Measurements from ENCODE around the gene AFG1L.
"Not testable (repeated sequence)": the region's sequence is repeated elsewhere in the genome, so short reads cannot be mapped to it uniquely, and the experiment has no call there.

AFG1L gene

GRCh38 chr6:108407904-108408827, 113.3 kb downstream of the AFG1L start:
- DNase-seq (ENCODE audit: extremely low read depth in 1 of 2, low read depth in 1 of 2) = no peak

- DNase-seq (ENCODE audit: extremely low read depth in 1 of 2, low read depth in 1 of 2) = no peak
Observed at GRCh38 chr6:108408861-108409260, 114.0 kb downstream of the AFG1L start.

DNA sequence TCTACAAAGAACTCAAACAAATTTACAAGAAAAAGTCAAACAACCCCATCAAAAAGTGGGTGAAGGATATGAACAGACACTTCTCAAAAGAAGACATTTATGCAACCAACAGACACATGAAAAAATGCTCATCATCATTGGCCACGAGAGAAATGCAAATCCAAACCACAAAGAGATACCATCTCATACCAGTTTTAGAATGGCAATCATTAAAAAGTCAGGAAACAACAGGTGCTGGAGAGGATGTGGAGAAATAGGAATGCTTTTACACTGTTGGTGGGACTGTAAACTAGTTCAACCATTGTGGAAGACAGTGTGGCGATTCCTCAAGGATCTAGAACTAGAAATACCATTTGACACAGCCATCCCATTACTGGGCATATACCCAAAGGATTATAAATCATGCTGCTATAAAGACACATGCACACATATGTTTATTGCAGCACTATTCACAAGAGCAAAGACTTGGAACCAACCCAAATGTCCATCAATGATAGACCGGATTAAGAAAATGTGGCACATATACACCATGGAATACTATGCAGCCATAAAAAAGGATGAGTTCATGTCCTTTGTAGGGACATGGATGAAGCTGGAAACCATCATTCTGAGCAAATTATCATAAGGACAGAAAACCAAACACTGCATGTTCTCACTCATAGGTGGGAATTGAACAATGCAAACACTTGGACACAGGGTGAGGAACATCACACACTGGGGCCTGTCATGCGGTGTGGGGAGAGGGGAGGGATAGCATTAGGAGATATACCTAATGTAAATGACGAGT, 121.4 kb downstream of the AFG1L start:
- not testable (repeated sequence) for DNase-seq (ENCODE audit: extremely low read depth in 1 of 2, low read depth in 1 of 2)

DNA sequence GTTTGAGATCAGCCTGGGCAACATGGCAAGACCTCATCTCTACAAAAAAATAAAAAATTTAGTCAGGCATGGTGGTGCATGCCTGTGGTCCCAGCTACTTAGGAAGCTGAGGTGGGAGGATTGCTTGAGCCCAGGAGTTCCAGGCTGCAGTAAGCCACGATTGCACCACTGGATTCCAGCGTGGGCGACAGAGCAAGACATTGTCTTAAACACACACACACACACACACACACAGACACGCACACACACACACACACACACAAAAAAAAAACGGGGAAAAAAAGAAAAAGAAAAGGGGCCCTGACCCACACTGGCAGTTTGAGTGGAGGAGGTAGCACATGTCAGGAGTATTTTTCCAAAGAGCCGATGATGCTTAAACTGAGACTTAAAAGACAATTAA, 122.2 kb downstream of the AFG1L start:
- DNase-seq (ENCODE audit: extremely low read depth in 1 of 2, low read depth in 1 of 2) = no peak

GRCh38 chr6:108419474-108419873, 124.6 kb downstream of the AFG1L start:
- DNase-seq (ENCODE audit: extremely low read depth in 1 of 2, low read depth in 1 of 2) = no peak

DNA sequence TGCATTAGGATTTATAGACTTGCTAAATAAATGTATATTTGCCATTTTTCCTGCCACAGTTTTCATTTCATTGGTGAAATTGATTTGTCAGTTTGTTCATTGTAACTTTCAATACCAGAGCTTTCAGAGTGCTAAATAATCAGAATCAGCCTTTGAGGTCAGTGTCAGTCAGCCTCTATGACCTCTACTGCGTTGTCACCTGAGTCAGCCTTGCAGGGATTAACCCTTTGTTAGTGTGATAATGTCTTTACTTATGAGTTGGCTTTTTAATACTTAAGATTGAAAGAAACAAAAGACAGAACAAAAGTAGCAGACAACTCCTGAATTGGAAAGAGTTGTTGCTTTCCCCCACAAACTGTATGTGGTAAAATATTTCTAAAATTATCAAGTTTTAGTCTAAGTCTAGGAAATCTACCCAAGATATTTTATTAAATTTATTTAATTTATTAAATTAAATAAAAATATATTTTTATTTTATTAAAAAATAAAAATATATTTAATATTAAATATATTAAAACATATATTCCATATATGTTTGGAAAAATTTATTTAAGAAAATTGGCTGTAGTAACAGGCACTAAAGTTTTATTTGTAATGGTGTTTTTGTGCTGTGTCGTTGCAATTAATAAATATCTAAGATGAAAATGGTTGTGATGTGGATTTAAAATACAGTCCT, 125.2 kb downstream of the AFG1L start:
- no peak for DNase-seq (ENCODE audit: extremely low read depth in 1 of 2, low read depth in 1 of 2)

DNA sequence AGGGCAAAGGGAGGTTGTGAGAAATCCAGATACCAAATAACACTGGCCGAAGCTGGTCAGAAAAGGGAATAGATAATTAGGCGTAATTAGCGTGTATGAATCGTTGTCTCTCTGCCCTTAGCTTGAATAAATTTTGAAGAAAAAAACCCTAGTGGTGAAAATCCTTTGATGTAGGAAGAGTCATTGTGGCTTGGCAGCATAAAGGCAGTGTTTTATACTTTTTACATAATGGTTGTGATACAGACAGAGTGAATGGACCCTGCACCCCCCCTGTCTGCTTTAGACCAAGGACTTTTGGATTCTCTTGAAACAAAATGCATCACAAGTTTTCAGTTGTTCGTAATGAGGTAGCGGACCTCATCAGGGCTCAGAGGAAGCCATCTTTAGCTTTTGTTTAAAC, 126.5 kb downstream of the AFG1L start:
- no peak for DNase-seq (ENCODE audit: extremely low read depth in 1 of 2, low read depth in 1 of 2)

GRCh38 chr6:108423982-108424705, 129.3 kb downstream of the AFG1L start:
- no peak for DNase-seq (ENCODE audit: extremely low read depth in 1 of 2, low read depth in 1 of 2)

- no peak for DNase-seq (ENCODE audit: extremely low read depth in 1 of 2, low read depth in 1 of 2)
Observed at GRCh38 chr6:108425428-108425827, 130.6 kb downstream of the AFG1L start.

DNA sequence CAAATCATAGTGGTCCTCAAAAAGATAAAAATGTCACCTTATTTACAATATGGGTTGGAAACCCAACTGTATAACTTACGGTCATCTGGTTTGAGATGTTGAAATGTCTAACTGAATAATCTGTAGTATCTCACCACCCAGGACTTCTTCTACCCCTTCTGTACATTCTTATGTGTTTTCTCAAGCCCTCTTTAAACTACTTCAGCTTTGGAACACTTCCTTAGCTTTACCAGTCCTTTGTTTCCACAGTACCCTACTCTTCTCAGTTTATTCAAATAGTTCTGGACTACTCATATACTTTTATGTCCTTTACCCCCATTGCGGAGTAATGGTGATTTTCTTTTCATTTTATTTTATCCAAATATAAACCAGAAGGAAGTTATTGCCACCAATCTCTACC, 137.3 kb downstream of the AFG1L start:
- DNase-seq (ENCODE audit: extremely low read depth in 1 of 2, low read depth in 1 of 2) = no peak

DNA sequence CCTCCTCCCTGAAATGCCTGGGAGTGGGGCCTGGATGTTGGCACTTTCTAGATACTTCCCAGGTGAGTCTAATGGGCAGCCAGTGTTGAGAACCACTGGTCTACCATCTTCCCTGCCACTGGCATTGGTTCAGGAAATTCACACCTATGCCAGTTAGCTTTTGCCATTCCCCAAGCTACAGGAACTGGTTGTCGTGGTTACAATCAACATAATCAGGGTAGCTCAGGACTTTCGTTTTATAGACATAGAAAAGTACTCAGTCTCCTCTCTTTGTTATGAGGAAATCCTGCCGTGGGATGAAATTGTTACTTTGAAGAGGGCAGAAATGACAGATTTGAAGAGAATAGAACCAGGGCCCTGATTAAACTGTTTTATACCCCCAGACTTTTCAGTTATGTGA, 137.9 kb downstream of the AFG1L start:
- DNase-seq (ENCODE audit: extremely low read depth in 1 of 2, low read depth in 1 of 2) = no peak

GRCh38 chr6:108434222-108434621, 139.4 kb downstream of the AFG1L start:
- no peak for DNase-seq (ENCODE audit: extremely low read depth in 1 of 2, low read depth in 1 of 2)

DNA sequence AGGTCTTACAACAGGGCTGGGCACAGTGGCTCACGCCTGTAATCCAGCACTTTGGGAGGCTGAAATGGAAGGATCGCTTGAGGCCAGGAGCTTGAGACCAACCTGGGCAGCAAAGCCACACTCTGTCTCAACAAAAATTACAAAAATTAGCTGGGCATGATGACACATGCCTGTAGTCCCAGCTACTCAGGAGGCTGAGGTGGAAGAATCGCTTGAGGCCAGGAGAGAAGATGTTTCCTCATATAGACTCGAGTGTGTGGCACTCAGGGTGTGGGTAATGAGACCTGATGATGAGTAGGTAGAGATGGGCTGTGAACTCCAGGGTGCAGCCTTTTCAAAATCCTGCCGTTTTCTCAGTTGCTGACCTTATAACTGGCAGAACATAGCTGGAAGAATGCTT, 140.5 kb downstream of the AFG1L start:
- no peak for DNase-seq (ENCODE audit: extremely low read depth in 1 of 2, low read depth in 1 of 2)

- DNase-seq (ENCODE audit: extremely low read depth in 1 of 2, low read depth in 1 of 2) = no peak
Observed at GRCh38 chr6:108436771-108437170, 141.9 kb downstream of the AFG1L start.

GRCh38 chr6:108437821-108438220, 143.0 kb downstream of the AFG1L start:
- DNase-seq (ENCODE audit: extremely low read depth in 1 of 2, low read depth in 1 of 2) = no peak

DNA sequence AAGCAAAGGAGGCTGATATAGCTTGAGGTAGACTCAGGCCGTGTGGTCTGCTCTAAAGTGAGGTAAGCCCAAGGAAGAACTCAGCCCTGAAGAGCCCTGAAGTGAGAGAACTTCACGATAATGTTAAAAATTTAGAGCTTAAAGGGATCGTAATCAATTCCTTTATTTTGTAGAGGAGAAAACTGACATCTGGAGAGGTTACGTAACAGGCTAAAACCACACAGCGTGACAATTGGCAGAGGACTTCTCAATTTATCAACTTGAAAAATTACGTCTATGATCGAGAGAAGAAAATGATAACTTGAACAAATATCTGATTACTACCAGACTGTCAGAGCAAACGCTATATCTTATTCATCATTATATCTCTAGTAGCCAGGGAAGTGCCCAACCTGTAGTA, 144.1 kb downstream of the AFG1L start:
- DNase-seq (ENCODE audit: extremely low read depth in 1 of 2, low read depth in 1 of 2) = no peak

- no peak for DNase-seq (ENCODE audit: extremely low read depth in 1 of 2, low read depth in 1 of 2)
Observed at GRCh38 chr6:108441141-108441540, 146.3 kb downstream of the AFG1L start.

DNA sequence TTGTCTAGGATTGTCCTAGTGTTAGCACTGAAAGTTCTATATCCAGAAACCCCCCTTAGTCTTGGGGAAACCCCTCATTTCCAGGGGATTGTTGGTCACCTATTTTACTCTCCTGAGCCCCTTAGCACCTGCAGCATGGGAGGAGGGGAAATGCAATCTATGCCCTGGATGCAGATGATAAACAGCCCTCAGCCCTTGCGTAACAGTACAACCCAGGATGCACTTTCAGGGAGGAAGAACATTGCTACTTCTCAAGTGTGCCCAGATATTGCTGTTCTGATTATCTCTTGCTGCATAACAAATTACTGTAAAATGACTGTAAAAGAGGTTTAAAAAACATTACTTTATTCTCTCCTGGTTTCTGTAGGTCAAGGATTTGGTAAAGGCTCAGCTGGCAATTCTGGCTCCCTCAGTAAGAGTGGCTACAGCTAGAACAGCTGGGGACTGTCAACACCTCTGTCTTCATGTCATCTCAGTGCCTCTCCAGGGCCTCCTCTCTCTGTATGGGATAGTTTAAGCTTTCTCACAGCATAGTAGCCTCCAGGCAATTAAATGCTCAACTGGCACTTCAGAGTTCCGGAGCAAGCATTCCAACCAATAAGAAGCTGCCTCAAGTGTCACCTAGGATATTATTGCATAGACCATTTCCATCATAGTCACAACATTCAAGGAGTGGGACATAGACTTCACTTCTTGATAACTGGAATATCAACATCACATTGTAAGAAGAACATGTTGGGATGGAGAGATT, 148.1 kb downstream of the AFG1L start:
- no peak for DNase-seq (ENCODE audit: extremely low read depth in 1 of 2, low read depth in 1 of 2)

- no peak for DNase-seq (ENCODE audit: extremely low read depth in 1 of 2, low read depth in 1 of 2)
Observed at GRCh38 chr6:108446629-108447150, 151.8 kb downstream of the AFG1L start.

DNA sequence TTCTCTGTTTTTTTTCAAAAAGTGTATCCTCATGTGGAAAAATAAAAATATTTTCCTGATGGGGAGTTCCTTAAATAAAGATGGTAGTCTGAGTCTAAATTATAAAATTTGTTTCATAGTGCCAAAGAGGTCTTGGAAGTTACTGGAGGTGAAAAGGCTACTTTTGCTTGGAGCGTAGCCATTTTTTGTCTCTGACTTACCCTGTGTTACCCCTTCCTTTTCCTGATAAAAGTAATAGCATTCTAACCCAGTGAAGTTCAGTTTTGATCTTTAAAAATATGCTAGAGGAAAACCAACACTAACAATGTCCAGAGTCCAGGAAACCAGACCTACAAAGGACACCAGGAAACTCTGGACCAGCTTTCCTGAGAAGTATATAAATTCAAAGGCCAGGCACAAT, 153.6 kb downstream of the AFG1L start:
- no peak for DNase-seq (ENCODE audit: extremely low read depth in 1 of 2, low read depth in 1 of 2)
